22Rv1 (cell line): ENCODE results near the gene SCLT1.
A peak's percentile ranks its signal among the peaks of the same experiment; 100 is the strongest.

ENCODE experiments used
- H3K27ac ChIP-seq: fragments of 450-650 bp; 2 replicates; pipeline ENCODE4 v1.5.1; 2017
- ZFX ChIP-seq: fragments of 450-650 bp; IDR thresholded peaks from 2 replicates; pipeline ENCODE4 v1.6.1; 2017; ENCODE audit warnings: antibody characterized with exemption, borderline replicate concordance
- TF ChIP-seq, protein P1 (sequence below): fragments of 450-650 bp; IDR thresholded peaks from 2 replicates; pipeline ENCODE4 v1.5.1; 2017; ENCODE audit warnings: mild to moderate bottlenecking

SCLT1 gene

DNA sequence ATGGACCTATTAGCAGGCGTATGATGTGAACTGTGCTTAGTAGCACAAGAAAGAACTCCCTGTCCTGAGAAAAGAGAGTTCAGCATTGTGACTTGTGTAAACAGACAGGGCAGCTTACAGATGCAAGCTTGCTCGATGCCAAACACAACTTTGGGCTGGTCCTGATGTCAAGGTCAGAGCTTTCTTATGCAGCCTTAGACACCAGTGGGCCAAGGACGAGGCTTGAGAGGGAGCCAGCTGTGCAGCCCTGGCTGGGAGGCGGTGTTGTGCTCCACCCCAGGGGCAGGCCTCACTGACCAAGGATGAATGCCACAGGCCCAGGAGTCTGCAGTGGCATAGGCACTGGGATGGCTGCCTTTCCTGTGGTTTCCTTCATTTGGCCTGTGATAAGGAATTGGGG is 248.4 kb downstream of the SCLT1 start:
- H3K27ac ChIP-seq, result peak overlapping the region; percentile 40
- TF ChIP-seq, protein P1, sequence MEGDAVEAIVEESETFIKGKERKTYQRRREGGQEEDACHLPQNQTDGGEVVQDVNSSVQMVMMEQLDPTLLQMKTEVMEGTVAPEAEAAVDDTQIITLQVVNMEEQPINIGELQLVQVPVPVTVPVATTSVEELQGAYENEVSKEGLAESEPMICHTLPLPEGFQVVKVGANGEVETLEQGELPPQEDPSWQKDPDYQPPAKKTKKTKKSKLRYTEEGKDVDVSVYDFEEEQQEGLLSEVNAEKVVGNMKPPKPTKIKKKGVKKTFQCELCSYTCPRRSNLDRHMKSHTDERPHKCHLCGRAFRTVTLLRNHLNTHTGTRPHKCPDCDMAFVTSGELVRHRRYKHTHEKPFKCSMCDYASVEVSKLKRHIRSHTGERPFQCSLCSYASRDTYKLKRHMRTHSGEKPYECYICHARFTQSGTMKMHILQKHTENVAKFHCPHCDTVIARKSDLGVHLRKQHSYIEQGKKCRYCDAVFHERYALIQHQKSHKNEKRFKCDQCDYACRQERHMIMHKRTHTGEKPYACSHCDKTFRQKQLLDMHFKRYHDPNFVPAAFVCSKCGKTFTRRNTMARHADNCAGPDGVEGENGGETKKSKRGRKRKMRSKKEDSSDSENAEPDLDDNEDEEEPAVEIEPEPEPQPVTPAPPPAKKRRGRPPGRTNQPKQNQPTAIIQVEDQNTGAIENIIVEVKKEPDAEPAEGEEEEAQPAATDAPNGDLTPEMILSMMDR, result no peak
- TF ChIP-seq ZFX, result no peak

DNA sequence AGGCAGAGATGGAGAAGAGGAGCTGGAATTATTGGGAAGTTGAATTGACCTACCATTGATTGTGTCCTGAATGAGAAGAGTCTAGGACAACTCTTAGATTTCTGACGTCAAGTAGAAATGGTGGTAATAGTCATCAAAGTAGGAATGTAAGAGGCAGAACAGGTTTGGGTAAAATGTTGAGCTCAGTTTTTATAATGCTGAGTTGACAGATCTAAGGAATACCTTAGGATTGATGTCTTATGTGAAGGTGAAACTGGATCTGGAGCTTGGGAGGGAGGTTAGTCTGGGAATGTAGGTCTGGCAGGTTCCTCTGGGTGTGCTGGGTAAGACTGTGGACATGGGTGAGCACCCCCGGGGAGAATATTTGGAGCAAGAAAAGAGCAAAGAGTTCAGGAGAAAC is 251.9 kb downstream of the SCLT1 start:
- TF ChIP-seq ZFX, result no peak
- TF ChIP-seq, protein P1, result no peak
- no peak overlapping the region for H3K27ac ChIP-seq

DNA sequence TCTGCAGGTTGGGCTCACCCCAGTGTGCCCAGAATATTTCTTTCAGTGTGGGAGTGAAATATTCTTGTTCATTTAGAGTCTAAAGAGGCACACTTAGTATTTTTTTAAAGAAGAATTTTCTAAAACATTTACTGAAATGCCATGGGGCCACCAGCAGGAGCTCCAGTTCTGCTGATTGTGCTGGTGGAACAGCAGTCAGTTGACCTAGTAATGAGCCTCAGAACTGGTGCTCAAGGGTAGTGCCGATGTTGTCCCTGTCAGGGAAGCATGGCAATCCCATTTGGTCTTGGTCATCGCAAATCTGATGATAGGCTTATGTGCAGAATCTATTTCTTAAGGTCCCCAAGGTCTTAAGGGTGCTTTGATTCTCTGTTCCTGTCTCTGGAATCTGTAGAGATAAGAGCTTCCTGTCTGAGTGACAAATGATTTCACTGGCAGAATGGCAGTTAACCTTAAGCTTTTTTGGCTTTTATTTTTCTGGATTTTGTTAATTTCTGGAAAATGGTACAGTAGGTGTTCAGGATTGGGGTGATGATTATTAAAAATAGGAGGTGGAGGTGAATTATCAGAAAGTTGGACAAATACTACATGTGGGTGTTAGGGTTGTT is 252.5 kb downstream of the SCLT1 start:
- H3K27ac ChIP-seq, result no peak overlapping the region
- TF ChIP-seq, protein P1, result no peak
- TF ChIP-seq ZFX, result no peak

DNA sequence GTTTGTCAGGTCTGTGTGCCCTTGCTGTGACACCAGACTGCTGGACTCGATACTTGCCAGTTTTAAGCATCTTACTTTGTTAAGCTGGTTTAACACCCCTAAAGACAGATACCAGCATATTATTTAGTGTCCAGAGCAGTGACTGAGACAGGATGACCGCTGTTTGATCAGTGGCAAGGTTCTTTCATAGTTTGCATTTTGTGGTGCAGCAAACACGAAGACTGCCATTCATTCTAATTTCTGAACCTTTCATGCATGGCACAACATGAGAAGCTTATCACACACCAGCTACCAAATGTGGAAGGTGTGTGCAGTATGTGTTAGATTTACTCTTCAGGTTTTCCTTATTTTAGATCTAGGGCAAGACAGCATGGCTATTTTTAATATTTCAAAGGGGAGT is 255.7 kb downstream of the SCLT1 start:
- no peak overlapping the region for H3K27ac ChIP-seq
- no peak for TF ChIP-seq ZFX
- TF ChIP-seq, protein P1, result no peak

DNA sequence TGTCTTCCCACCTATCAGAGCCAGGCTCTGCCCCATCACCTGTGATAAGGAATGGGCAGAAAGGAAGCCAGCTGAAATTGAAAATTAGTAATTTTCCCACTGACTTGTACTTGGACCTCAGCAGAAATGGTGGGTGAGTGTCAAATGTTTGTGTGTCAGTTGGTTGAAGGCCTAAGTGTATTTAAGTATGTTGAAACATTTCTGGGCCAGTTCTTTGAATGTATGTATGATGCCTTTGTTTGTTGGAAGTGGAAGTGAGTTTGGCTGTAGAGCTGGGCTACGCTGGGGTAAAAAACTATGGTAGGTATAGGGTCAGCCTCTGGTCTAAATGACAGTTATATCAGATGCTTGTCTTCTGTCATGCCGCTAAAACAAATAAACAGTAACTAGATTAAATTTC is 256.1 kb downstream of the SCLT1 start:
- no peak for TF ChIP-seq ZFX
- TF ChIP-seq, protein P1, result no peak
- no peak overlapping the region for H3K27ac ChIP-seq

DNA sequence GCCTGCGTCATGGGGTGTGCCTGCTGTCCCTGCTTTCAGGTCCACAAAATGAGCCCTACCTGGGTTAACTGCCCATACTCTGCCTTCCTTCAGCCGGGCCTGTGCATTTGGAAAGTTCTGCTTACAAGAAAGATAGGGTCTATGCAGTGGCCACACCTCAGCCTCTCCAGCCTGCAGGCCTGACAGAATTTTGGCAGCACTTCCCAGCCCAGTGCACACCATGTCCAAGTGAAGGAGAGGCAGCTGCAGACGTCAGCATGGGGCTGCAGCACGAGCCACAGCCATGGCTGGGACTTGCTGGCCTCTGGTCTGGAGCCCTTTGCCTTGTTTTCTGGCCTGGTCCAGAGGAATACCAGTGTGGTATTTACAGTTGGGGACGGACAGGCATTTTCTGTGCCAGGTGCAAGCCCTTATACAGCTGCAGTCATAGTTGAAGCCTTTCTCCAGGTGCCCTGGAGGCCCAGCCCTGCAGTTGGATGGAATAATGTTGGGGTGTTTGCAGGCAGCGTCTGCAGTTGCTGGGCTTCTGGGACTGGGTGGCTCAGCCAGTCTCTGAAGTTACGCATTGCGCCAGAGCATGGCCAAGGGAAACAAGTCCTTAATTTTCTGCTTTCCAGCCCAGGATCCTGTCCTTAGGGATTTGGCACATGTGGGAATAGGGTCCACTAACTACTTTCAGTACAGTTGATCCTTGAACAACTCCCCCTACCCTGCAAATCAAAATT is 257.7 kb downstream of the SCLT1 start:
- H3K27ac ChIP-seq, result no peak overlapping the region
- TF ChIP-seq, protein P1, result no peak
- no peak for TF ChIP-seq ZFX
